ENCODE data around the gene RSRC2.
"Not testable (repeated sequence)": the region's sequence is repeated elsewhere in the genome, so short reads cannot be mapped to it uniquely, and the experiment has no call there.

Gene RSRC2

GRCh38 chr12:122518908-122519307 is 7.8 kb downstream of the RSRC2 start:
- no peak for DNase-seq (ENCODE audit: low read depth)

- DNase-seq (ENCODE audit: low read depth): peak; percentile 74
Observed at GRCh38 chr12:122517877-122518276, 8.9 kb downstream of the RSRC2 start.

- no peak for DNase-seq (ENCODE audit: low read depth)
Observed at GRCh38 chr12:122516544-122517361, 10.0 kb downstream of the RSRC2 start.

DNA sequence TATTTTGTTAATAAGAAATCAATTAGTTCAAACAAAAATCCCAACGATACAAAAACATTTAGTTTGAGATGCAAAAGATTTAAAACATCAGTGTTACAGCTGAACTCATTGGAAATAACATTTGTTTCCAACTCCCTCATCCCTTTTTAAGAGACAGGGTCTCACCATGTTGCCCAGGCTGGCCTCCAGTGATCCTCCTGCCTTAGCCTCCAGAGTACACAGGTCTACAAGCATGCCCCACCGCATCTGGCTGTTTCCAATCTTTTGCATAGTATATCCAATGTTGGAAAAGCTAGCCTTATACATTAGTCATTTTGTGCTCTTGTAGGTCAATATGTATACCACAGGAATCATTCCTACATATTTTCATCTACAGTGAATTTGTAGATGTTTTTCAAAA is 11.5 kb downstream of the RSRC2 start:
- no peak for DNase-seq (ENCODE audit: low read depth)

GRCh38 chr12:122513660-122514059 is 13.1 kb downstream of the RSRC2 start:
- DNase-seq (ENCODE audit: low read depth): no peak

- not testable (repeated sequence) for DNase-seq (ENCODE audit: low read depth)
Observed at GRCh38 chr12:122513028-122513427, 13.7 kb downstream of the RSRC2 start.

- DNase-seq (ENCODE audit: low read depth): no peak
Observed at GRCh38 chr12:122508163-122508562, 18.6 kb downstream of the RSRC2 start.

GRCh38 chr12:122506393-122506938 is 20.3 kb downstream of the RSRC2 start:
- no peak for DNase-seq (ENCODE audit: low read depth)

DNA sequence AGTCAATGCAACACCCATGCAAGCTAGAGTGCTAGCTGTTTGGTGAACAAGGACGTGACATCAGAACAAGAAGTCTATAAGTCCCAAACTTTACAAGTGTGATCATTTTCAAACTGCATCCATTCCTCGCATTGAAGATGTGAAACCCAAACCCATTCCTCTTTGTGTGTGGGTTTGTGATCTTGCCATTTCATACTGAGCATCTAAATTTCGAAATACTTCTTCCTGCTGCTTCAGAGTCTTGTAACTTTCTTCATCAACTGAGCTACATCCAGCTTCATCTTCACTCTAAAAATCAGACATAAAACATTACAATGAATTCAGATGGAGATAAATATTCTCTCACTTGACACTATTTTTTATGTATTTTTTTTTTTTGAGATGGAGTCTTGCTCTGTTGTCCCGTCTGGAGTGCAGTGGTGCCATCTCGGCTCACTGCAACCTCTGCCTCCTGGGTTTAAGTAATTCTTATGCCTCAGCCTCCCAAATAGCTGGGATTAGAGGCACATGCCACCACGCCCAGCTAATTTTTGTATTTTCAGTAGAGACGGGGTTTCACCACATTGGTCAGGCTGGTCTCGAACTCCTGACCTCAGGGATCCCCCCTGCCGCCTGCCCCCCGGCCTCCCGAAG is 21.2 kb downstream of the RSRC2 start:
- DNase-seq (ENCODE audit: low read depth): no peak

GRCh38 chr12:122503783-122504590 is 22.7 kb downstream of the RSRC2 start:
- no peak for DNase-seq (ENCODE audit: low read depth)

GRCh38 chr12:122503147-122503751 is 23.5 kb downstream of the RSRC2 start:
- DNase-seq (ENCODE audit: low read depth): no peak

DNA sequence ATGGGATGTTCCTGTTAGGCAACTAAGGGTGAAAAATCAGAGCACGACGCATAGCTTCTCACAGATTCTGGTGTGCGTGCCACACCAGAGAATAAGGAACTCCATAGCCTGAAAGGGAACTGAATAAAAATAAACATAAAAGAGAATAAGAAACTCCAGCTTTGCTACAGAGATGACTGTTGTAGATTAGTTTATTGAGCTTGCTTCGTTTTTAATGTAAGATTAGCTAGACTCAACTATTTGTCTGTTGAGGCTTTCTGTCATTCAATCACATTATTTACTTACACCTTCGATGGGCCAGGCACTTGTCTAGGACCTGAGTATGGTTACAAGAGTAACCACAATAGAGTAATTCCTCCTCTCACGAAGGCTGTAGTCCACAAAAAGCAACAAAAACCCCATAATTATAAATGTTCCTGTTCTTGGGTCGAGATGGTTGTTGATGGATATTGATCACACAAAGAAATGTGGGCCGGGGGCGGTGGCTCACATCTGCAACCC is 25.2 kb downstream of the RSRC2 start:
- no peak for DNase-seq (ENCODE audit: low read depth)

DNA sequence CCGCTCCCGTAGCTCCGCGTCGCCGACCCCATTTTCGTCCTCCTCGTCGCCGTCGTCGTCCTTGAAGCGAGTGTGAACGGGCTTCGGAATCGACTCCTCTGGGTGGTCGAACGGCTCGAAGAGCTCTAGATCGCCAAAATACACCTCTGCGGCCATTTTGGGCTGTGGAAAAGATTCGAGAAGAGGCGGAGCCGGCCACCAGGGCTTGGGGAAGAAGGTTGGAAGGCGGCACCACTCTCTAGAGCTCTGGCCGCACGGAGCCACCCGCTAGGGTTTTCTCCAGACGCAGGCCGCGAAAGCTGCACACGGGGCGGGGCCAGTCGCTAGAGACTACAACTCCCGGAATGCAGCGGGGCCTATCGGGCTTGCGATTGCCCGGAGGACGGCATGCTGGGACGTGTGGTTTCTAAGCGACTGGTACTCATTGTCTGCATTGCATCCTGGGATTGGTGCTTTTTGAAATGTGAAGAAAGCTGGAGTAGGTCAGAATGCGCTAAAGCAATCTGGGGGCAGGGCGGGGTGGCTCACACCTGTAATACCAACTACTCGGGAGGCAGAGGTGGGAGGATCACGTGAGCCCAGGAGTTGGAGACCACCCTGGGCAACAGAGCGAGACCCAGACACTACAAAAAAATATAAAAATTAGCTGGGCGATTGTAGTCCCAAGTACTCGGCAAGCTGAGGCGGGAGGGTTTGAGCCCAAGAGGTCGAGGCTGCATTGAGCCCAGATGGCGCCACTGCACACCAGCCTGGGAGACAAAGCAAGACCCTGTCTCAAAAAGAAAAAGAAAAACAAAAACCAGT is 25.8 kb downstream of the RSRC2 start, which contains the start of gene ZCCHC8:
Gene ZCCHC8, minus strand, starts transcription at position 248 of the 804 bp plus-strand sequence. Its CDS starts 92 bp downstream, at position 156.
- DNase-seq (ENCODE audit: low read depth): peak; percentile 97

GRCh38 chr12:122499991-122500684 is 26.6 kb downstream of the RSRC2 start:
- DNase-seq (ENCODE audit: low read depth): peak; percentile 51

- no peak for DNase-seq (ENCODE audit: low read depth)
Observed at GRCh38 chr12:122495258-122495657, 31.5 kb downstream of the RSRC2 start.

DNA sequence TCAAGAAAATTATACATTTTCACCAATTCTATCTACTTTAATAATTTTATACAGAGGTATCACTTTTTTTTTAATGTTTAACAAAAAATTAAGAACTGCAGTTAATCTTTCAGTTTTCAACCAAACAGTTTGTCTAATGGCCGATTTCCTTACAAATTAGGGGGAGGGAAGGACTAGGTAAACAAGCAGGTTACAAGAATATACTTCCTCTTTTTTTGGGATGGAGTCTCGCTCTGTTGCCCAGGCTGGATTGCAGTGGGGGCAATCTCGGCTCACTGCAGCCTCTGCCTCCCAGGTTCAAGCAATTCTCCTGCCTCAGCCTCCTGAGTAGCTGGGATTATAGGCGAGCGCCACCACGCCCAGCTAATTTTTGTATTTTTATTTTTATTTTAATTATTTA is 33.5 kb downstream of the RSRC2 start:
- not testable (repeated sequence) for DNase-seq (ENCODE audit: low read depth)

DNA sequence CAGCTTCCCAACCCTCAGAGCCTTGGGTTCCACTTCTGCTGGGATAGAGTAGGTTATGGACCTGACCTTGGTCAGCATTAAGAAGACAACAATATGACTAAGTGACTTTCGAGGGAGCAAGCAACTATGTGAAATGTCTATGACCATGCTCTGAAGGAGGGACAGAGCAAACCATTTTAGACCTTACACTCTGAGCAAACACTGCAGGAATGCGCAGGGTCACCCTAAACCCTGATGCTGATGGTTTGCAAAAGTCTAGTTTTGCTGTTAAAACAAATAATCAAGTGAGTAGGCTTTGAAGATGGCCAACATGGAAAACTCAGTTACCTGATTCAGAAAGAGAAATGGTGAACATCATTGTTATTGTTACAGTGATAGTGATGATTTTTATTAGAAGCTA is 34.7 kb downstream of the RSRC2 start:
- no peak for DNase-seq (ENCODE audit: low read depth)

DNA sequence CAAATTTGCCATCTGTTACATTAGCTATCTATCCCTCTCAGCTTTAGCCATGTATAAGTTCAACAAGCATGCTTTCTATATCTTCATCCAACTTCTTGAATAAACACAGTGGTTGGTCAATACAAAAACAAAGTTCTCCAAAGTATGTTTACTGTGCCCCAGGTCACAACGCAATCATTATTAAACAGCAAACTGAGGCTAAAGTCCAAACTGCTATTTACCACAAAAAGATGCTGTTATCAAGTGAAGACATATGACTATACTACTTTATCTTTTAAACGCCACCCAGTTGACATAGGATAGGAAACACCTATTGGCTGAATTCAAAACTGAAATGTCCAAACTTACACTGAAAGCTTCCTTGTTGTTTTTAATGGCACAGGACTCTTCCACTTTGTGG is 37.7 kb downstream of the RSRC2 start:
- no peak for DNase-seq (ENCODE audit: low read depth)

- DNase-seq (ENCODE audit: low read depth): not testable (repeated sequence)
Observed at GRCh38 chr12:122487807-122488206, 38.9 kb downstream of the RSRC2 start.

- no peak for DNase-seq (ENCODE audit: low read depth)
Observed at GRCh38 chr12:122486805-122487426, 39.8 kb downstream of the RSRC2 start.

Measured in fibroblast of the conjunctiva (primary cell).